ENCODE measurements around the gene ATF6B.
A peak's percentile ranks its signal among the peaks of the same experiment; 100 is the strongest.
"Not testable (repeated sequence)": the region's sequence is repeated elsewhere in the genome, so short reads cannot be mapped to it uniquely, and the experiment has no call there.

ATF6B gene

GRCh38 chr6:32102255-32102654 lies 25.8 kb downstream of the ATF6B start:
- DNase-seq, result no peak

- DNase-seq, result not testable (repeated sequence)
These were observed 27.8 kb downstream of the ATF6B start for GRCh38 chr6:32100251-32100650.

GRCh38 chr6:32097364-32097763 lies 30.7 kb downstream of the ATF6B start:
- no peak for DNase-seq

GRCh38 chr6:32096394-32097258 lies 31.4 kb downstream of the ATF6B start:
- DNase-seq, result no peak

GRCh38 chr6:32096087-32096393 lies 32.0 kb downstream of the ATF6B start:
- DNase-seq, result no peak

GRCh38 chr6:32095338-32096086 lies 32.5 kb downstream of the ATF6B start:
- DNase-seq, result no peak

- peak; percentile 35 for DNase-seq
These were observed 35.1 kb downstream of the ATF6B start for GRCh38 chr6:32092760-32093497.

GRCh38 chr6:32089082-32089828 lies 38.8 kb downstream of the ATF6B start:
- DNase-seq, result no peak

GRCh38 chr6:32088487-32089049 lies 39.5 kb downstream of the ATF6B start:
- DNase-seq, result no peak

GRCh38 chr6:32087574-32088486 lies 40.2 kb downstream of the ATF6B start:
- DNase-seq, result no peak

GRCh38 chr6:32086661-32087573 lies 41.1 kb downstream of the ATF6B start:
- DNase-seq, result no peak

- DNase-seq, result no peak
These were observed 42.1 kb downstream of the ATF6B start for GRCh38 chr6:32085759-32086459.

- DNase-seq, result no peak
These were observed 43.3 kb downstream of the ATF6B start for GRCh38 chr6:32084780-32085179.

- DNase-seq, result no peak
These were observed 44.0 kb downstream of the ATF6B start for GRCh38 chr6:32083812-32084768.

- DNase-seq, result no peak
These were observed 45.1 kb downstream of the ATF6B start for GRCh38 chr6:32082935-32083334.

GRCh38 chr6:32082478-32082877 lies 45.6 kb downstream of the ATF6B start:
- no peak for DNase-seq

- no peak for DNase-seq
These were observed 46.7 kb downstream of the ATF6B start for GRCh38 chr6:32081168-32081990.

Measured in midbrain (tissue), 1 donor.